ENCODE measurements around the gene SENP8.
"Not testable (repeated sequence)": the region's sequence is repeated elsewhere in the genome, so short reads cannot be mapped to it uniquely, and the experiment has no call there.

SENP8 gene

GRCh38 chr15:72118017-72118978 is at the start of gene SENP8, which contains the start of gene MYO9A:
Gene SENP8 (plus strand): TSS chr15:72118403. CDS start chr15:72139624, 21,221 bp downstream.
Gene MYO9A (minus strand): TSS chr15:72118150. CDS start chr15:72046563, 71,587 bp downstream.
- peak; percentile 98 for DNase-seq (ENCODE audit: low spot score)

- DNase-seq (ENCODE audit: low spot score) = no peak
Observed at GRCh38 chr15:72068856-72069255, 49.3 kb upstream of the SENP8 start.

- no peak for DNase-seq (ENCODE audit: low spot score)
Observed at GRCh38 chr15:72070817-72071447, 47.3 kb upstream of the SENP8 start.

- DNase-seq (ENCODE audit: low spot score) = not testable (repeated sequence)
Observed at GRCh38 chr15:72071448-72071825, 46.8 kb upstream of the SENP8 start.

- no peak for DNase-seq (ENCODE audit: low spot score)
Observed at GRCh38 chr15:72074335-72075060, 43.7 kb upstream of the SENP8 start.

- no peak for DNase-seq (ENCODE audit: low spot score)
Observed at GRCh38 chr15:72077950-72078349, 40.3 kb upstream of the SENP8 start.

- DNase-seq (ENCODE audit: low spot score) = no peak
Observed at GRCh38 chr15:72078887-72079286, 39.3 kb upstream of the SENP8 start.

- no peak for DNase-seq (ENCODE audit: low spot score)
Observed at GRCh38 chr15:72082176-72082575, 36.0 kb upstream of the SENP8 start.

- no peak for DNase-seq (ENCODE audit: low spot score)
Observed at GRCh38 chr15:72086010-72086697, 32.0 kb upstream of the SENP8 start.

GRCh38 chr15:72086920-72087648 is 31.1 kb upstream of the SENP8 start:
- DNase-seq (ENCODE audit: low spot score) = no peak

GRCh38 chr15:72092006-72092405 is 26.2 kb upstream of the SENP8 start:
- no peak for DNase-seq (ENCODE audit: low spot score)

GRCh38 chr15:72092691-72093090 is 25.5 kb upstream of the SENP8 start:
- no peak for DNase-seq (ENCODE audit: low spot score)

- no peak for DNase-seq (ENCODE audit: low spot score)
Observed at GRCh38 chr15:72096796-72097195, 21.4 kb upstream of the SENP8 start.

- DNase-seq (ENCODE audit: low spot score) = no peak
Observed at GRCh38 chr15:72098040-72098439, 20.2 kb upstream of the SENP8 start.

- DNase-seq (ENCODE audit: low spot score) = no peak
Observed at GRCh38 chr15:72099155-72099554, 19.0 kb upstream of the SENP8 start.

GRCh38 chr15:72100551-72100950 is 17.7 kb upstream of the SENP8 start:
- not testable (repeated sequence) for DNase-seq (ENCODE audit: low spot score)

GRCh38 chr15:72105111-72105510 is 13.1 kb upstream of the SENP8 start:
- no peak for DNase-seq (ENCODE audit: low spot score)

- DNase-seq (ENCODE audit: low spot score) = no peak
Observed at GRCh38 chr15:72106068-72106467, 12.1 kb upstream of the SENP8 start.

- no peak for DNase-seq (ENCODE audit: low spot score)
Observed at GRCh38 chr15:72110355-72110754, 7.8 kb upstream of the SENP8 start.

- DNase-seq (ENCODE audit: low spot score) = no peak
Observed at GRCh38 chr15:72112116-72112515, 6.1 kb upstream of the SENP8 start.

GRCh38 chr15:72112805-72113204 is 5.4 kb upstream of the SENP8 start:
- no peak for DNase-seq (ENCODE audit: low spot score)
